ENCODE measurements around the gene NTSR1. TPM values are rescaled to one million over a fixed set of nuclear protein-coding genes. Genes with fewer than 3 reads are reported as not detected.

NTSR1 gene
- total RNA-seq, 2 experiments from 2014 or later = not detected

GRCh38 chr20:62771396-62772102 lies 62.9 kb downstream of the NTSR1 start:
- CTCF ChIA-PET = interaction anchor here (2.4 kb wide), 1 partner anchor 20 kb away, joined by 10 read pairs; no protein-coding TSS in a partner anchor
- no peak for DNase-seq
- no peaks in the 10 kb centered on the region for H3K9me3 Mint-ChIP-seq
- H3K27ac Mint-ChIP-seq = no peak overlapping the region
- POLR2A ChIA-PET = no interaction called here
- H3K4me3 Mint-ChIP-seq = no peak overlapping the region
- H3K4me1 Mint-ChIP-seq (ENCODE audit: low read depth) = peaks cover 31% of the 10 kb centered on the region
- H3K27me3 Mint-ChIP-seq = no peaks in the 10 kb centered on the region
- no peaks in the 10 kb centered on the region for H3K36me3 Mint-ChIP-seq
- intact Hi-C loops (cut with micrococcal nuclease) = no loop called here

- POLR2A ChIA-PET = no interaction called here
- Mint-ChIP-seq H3K27me3 (no peaks in the 10 kb centered on the region), H3K4me1 (ENCODE audit: low read depth) (peaks cover 37% of the 10 kb centered on the region), H3K27ac (no peak overlapping the region), H3K36me3 (no peaks in the 10 kb centered on the region), H3K9me3 (no peaks in the 10 kb centered on the region), H3K4me3 (no peak overlapping the region)
- CTCF ChIA-PET = interaction anchor here (2.4 kb wide), 1 partner anchor 19 kb away, joined by 10 read pairs; no protein-coding TSS in a partner anchor
- intact Hi-C loops (cut with micrococcal nuclease) = no loop called here
- no peak for DNase-seq
These were observed 63.5 kb downstream of the NTSR1 start for GRCh38 chr20:62772103-62772611.

- intact Hi-C loops (cut with micrococcal nuclease) = no loop called here
- H3K36me3 Mint-ChIP-seq = no peaks in the 10 kb centered on the region
- ChIA-PET POLR2A (no interaction called here), CTCF (interaction anchor here (2.4 kb wide), 1 partner anchor 19 kb away, joined by 10 read pairs; no protein-coding TSS in a partner anchor)
- no peaks in the 10 kb centered on the region for H3K27me3 Mint-ChIP-seq
- DNase-seq = no peak
- no peaks in the 10 kb centered on the region for H3K9me3 Mint-ChIP-seq
- peaks cover 41% of the 10 kb centered on the region for H3K4me1 Mint-ChIP-seq (ENCODE audit: low read depth)
- H3K4me3 Mint-ChIP-seq = no peak overlapping the region
- H3K27ac Mint-ChIP-seq = no peak overlapping the region
These were observed 64.0 kb downstream of the NTSR1 start for GRCh38 chr20:62772619-62772989.

- DNase-seq = no peak
- ChIA-PET CTCF (interaction anchor here (2.4 kb wide), 1 partner anchor 18 kb away, joined by 10 read pairs; no protein-coding TSS in a partner anchor), POLR2A (interaction anchor here (0.6 kb wide), 1 partner anchor 25 kb away, joined by 5 read pairs; no protein-coding TSS in a partner anchor)
- intact Hi-C loops (cut with micrococcal nuclease) = no loop called here
- no peak overlapping the region for H3K27ac Mint-ChIP-seq
- H3K9me3 Mint-ChIP-seq = no peaks in the 10 kb centered on the region
- H3K27me3 Mint-ChIP-seq = no peaks in the 10 kb centered on the region
- peaks cover 41% of the 10 kb centered on the region for H3K4me1 Mint-ChIP-seq (ENCODE audit: low read depth)
- H3K36me3 Mint-ChIP-seq = no peaks in the 10 kb centered on the region
- H3K4me3 Mint-ChIP-seq = no peak overlapping the region
These were observed 64.6 kb downstream of the NTSR1 start for GRCh38 chr20:62772990-62773844.

- Mint-ChIP-seq H3K4me3 (no peak overlapping the region), H3K9me3 (no peaks in the 10 kb centered on the region), H3K27ac (no peak overlapping the region), H3K36me3 (no peaks in the 10 kb centered on the region), H3K4me1 (ENCODE audit: low read depth) (peaks cover 41% of the 10 kb centered on the region), H3K27me3 (no peaks in the 10 kb centered on the region)
- CTCF ChIA-PET = interaction anchor here (2.4 kb wide), 1 partner anchor 18 kb away, joined by 10 read pairs; no protein-coding TSS in a partner anchor
- POLR2A ChIA-PET = no interaction called here
- DNase-seq = no peak
- intact Hi-C loops (cut with micrococcal nuclease) = no loop called here
These were observed 65.4 kb downstream of the NTSR1 start for GRCh38 chr20:62773845-62774714.

GRCh38 chr20:62774762-62775161 lies 66.1 kb downstream of the NTSR1 start:
- Mint-ChIP-seq H3K27ac (peak overlapping the region; percentile 38), H3K36me3 (no peaks in the 10 kb centered on the region), H3K4me1 (ENCODE audit: low read depth) (peaks cover 41% of the 10 kb centered on the region), H3K9me3 (no peaks in the 10 kb centered on the region), H3K4me3 (no peak overlapping the region), H3K27me3 (no peaks in the 10 kb centered on the region)
- CTCF ChIA-PET = no interaction called here
- peak; percentile 36 for DNase-seq
- POLR2A ChIA-PET = no interaction called here
- intact Hi-C loops (cut with micrococcal nuclease) = no loop called here

GRCh38 chr20:62775206-62775605 lies 66.6 kb downstream of the NTSR1 start:
- Mint-ChIP-seq H3K4me1 (ENCODE audit: low read depth) (peaks cover 41% of the 10 kb centered on the region), H3K9me3 (no peaks in the 10 kb centered on the region), H3K27ac (peak overlapping the region; percentile 67), H3K27me3 (no peaks in the 10 kb centered on the region), H3K36me3 (no peaks in the 10 kb centered on the region), H3K4me3 (no peak overlapping the region)
- no peak for DNase-seq
- POLR2A ChIA-PET = no interaction called here
- CTCF ChIA-PET = no interaction called here
- intact Hi-C loops (cut with micrococcal nuclease) = no loop called here

- H3K4me3 Mint-ChIP-seq = no peak overlapping the region
- POLR2A ChIA-PET = no interaction called here
- DNase-seq = no peak
- H3K9me3 Mint-ChIP-seq = no peaks in the 10 kb centered on the region
- H3K36me3 Mint-ChIP-seq = no peaks in the 10 kb centered on the region
- peaks cover 41% of the 10 kb centered on the region for H3K4me1 Mint-ChIP-seq (ENCODE audit: low read depth)
- intact Hi-C loops (cut with micrococcal nuclease) = loop anchor here (1.0 kb wide), 1 partner anchor 36 kb away; no protein-coding TSS in a partner anchor
- H3K27me3 Mint-ChIP-seq = no peaks in the 10 kb centered on the region
- H3K27ac Mint-ChIP-seq = peak overlapping the region; percentile 89
- CTCF ChIA-PET = no interaction called here
These were observed 67.5 kb downstream of the NTSR1 start for GRCh38 chr20:62776035-62776691.

GRCh38 chr20:62776692-62777527 lies 68.3 kb downstream of the NTSR1 start:
- Mint-ChIP-seq H3K27ac (peak overlapping the region; percentile 89), H3K4me3 (peak overlapping the region; percentile 15), H3K27me3 (no peaks in the 10 kb centered on the region), H3K36me3 (no peaks in the 10 kb centered on the region), H3K9me3 (no peaks in the 10 kb centered on the region), H3K4me1 (ENCODE audit: low read depth) (peaks cover 41% of the 10 kb centered on the region)
- CTCF ChIA-PET = no interaction called here
- peak; percentile 84 for DNase-seq
- POLR2A ChIA-PET = no interaction called here
- intact Hi-C loops (cut with micrococcal nuclease) = loop anchor here (1.0 kb wide), 1 partner anchor 37 kb away; no protein-coding TSS in a partner anchor

- peak overlapping the region; percentile 89 for H3K27ac Mint-ChIP-seq
- no peaks in the 10 kb centered on the region for H3K9me3 Mint-ChIP-seq
- ChIA-PET CTCF (no interaction called here), POLR2A (no interaction called here)
- no peaks in the 10 kb centered on the region for H3K27me3 Mint-ChIP-seq
- no peak for DNase-seq
- no peak overlapping the region for H3K4me3 Mint-ChIP-seq
- intact Hi-C loops (cut with micrococcal nuclease) = no loop called here
- no peaks in the 10 kb centered on the region for H3K36me3 Mint-ChIP-seq
- peaks cover 41% of the 10 kb centered on the region for H3K4me1 Mint-ChIP-seq (ENCODE audit: low read depth)
These were observed 68.8 kb downstream of the NTSR1 start for GRCh38 chr20:62777528-62777830.

GRCh38 chr20:62778058-62778457 lies 69.4 kb downstream of the NTSR1 start:
- Mint-ChIP-seq H3K4me1 (ENCODE audit: low read depth) (peaks cover 39% of the 10 kb centered on the region), H3K9me3 (no peaks in the 10 kb centered on the region), H3K4me3 (no peak overlapping the region), H3K27me3 (no peaks in the 10 kb centered on the region), H3K36me3 (no peaks in the 10 kb centered on the region), H3K27ac (no peak overlapping the region)
- intact Hi-C loops (cut with micrococcal nuclease) = no loop called here
- POLR2A ChIA-PET = no interaction called here
- no peak for DNase-seq
- CTCF ChIA-PET = no interaction called here

Data from activated CD4-positive, alpha-beta memory T cell treated with anti-CD3 and anti-CD28 coated beads for 36 hours (primary cell).